GM19043 (cell line): ENCODE measurements around the gene GPR3.

ENCODE experiments used
- ATAC-seq: cut with Tn5 transposase; IDR thresholded peaks from one replicate; pipeline ENCODE4 v1.9.1; 2021; ENCODE audit warnings: low read depth; ENCODE audit not compliant: unreplicated experiment

The GPR3 gene

GRCh38 chr1:27392096-27392777 is at the start of gene GPR3:
GPR3 (plus strand) TSS chr1:27392622; CDS start chr1:27393799, 1,177 bp downstream.
- peak; percentile 40 for ATAC-seq

GRCh38 chr1:27342778-27343638 is 49.4 kb upstream of the GPR3 start:
- ATAC-seq = no peak

GRCh38 chr1:27343639-27344025 is 48.8 kb upstream of the GPR3 start:
- ATAC-seq = no peak

GRCh38 chr1:27345272-27345671 is 47.1 kb upstream of the GPR3 start:
- no peak for ATAC-seq

GRCh38 chr1:27346357-27346756 is 46.1 kb upstream of the GPR3 start:
- ATAC-seq = no peak

GRCh38 chr1:27346991-27347624 is 45.3 kb upstream of the GPR3 start:
- no peak for ATAC-seq

- ATAC-seq = no peak
These were observed 43.3 kb upstream of the GPR3 start for GRCh38 chr1:27348861-27349783.

GRCh38 chr1:27349784-27350662 is 42.4 kb upstream of the GPR3 start:
- ATAC-seq = no peak

- no peak for ATAC-seq
These were observed 41.5 kb upstream of the GPR3 start for GRCh38 chr1:27350663-27351540.

- ATAC-seq = no peak
These were observed 40.8 kb upstream of the GPR3 start for GRCh38 chr1:27351541-27352107.

GRCh38 chr1:27353166-27353565 is 39.3 kb upstream of the GPR3 start:
- ATAC-seq = no peak

GRCh38 chr1:27353629-27354028 is 38.8 kb upstream of the GPR3 start:
- ATAC-seq = no peak

GRCh38 chr1:27355683-27356082 is 36.7 kb upstream of the GPR3 start:
- no peak for ATAC-seq

- ATAC-seq = no peak
These were observed 36.2 kb upstream of the GPR3 start for GRCh38 chr1:27356277-27356618.

- no peak for ATAC-seq
These were observed 35.7 kb upstream of the GPR3 start for GRCh38 chr1:27356619-27357280.

- ATAC-seq = no peak
These were observed 35.0 kb upstream of the GPR3 start for GRCh38 chr1:27357281-27358037.
